B cell (primary cell): ENCODE measurements around the gene ADAMTS17. TPM values are rescaled to one million over a fixed set of nuclear protein-coding genes. Genes with fewer than 3 reads are reported as not detected.

Source experiments
- ATAC-seq: fragments of 200-7000 bp; cut with Tn5 transposase; one replicate; pipeline ENCODE4 v1.10.0; 2021; ENCODE audit warnings: low read depth, mild to moderate bottlenecking, moderate number of reproducible peaks, moderate library complexity
- CTCF ChIA-PET: fragments of 350-600 bp; sonication (Branson Sonifier 250); formaldehyde crosslinking; loops from one replicate; lab custom pipeline; 2021; ENCODE audit warnings: antibody characterized with exemption, inconsistent platforms; lab: Charles Lee
- POLR2A ChIA-PET: fragments of 350-600 bp; sonication (Branson Sonifier 250); formaldehyde crosslinking; loops from one replicate; lab custom pipeline; 2021; ENCODE audit warnings: antibody characterized with exemption; lab: Charles Lee
- DNase-seq: peaks from one replicate; pipeline ENCODE4 v3.0.0; 2013
- H2AFZ ChIP-seq: 2 replicates; pipeline ENCODE4 v1.6.1; 2012; ENCODE audit warnings: mild to moderate bottlenecking, low read depth, low read length; ENCODE audit not compliant: insufficient read depth, poor library complexity, severe bottlenecking
- H3K27ac ChIP-seq, 2 donors: 1 replicate in 1 of 2; 2 replicates in 1 of 2; pipeline ENCODE4 v1.5.1; 2012 to 2013; ENCODE audit warnings: low read length in 2 of 2, mild to moderate bottlenecking in 2 of 2, moderate library complexity in 1 of 2
- H3K27me3 ChIP-seq, 4 experiments: fragments of 200-600 bp in 1 of 4; sonication (generic) in 1 of 4; replicated peaks in 1 of 4; 1 replicate in 2 of 4; 2 replicates in 2 of 4; pipeline versions ENCODE4 v1.6.1 to v1.7.0; 2013 to 2016; ENCODE audit warnings: low read length in 3 of 4, mild to moderate bottlenecking in 2 of 4, mixed read lengths in 1 of 4, moderate library complexity in 1 of 4; ENCODE audit not compliant: insufficient read depth in 4 of 4, control insufficient read depth in 3 of 4; ENCODE audit errors: control extremely low read depth in 1 of 4
- H3K36me3 ChIP-seq, 2 experiments: replicated peaks in 1 of 2; 1 replicate in 1 of 2; 2 replicates in 1 of 2; pipeline versions ENCODE4 v1.6.1 to v1.7.1; 2013; ENCODE audit warnings: low read length in 1 of 2; ENCODE audit not compliant: insufficient read depth in 2 of 2, control insufficient read depth in 1 of 2; ENCODE audit errors: control extremely low read depth in 1 of 2, extremely low read depth in 1 of 2
- H3K4me1 ChIP-seq, 2 donors: fragments of 200-600 bp in 1 of 2; sonication (generic) in 1 of 2; 1 replicate in 1 of 2; 2 replicates in 1 of 2; pipeline versions ENCODE4 v1.5.1 to v1.6.1; 2013 to 2017; ENCODE audit warnings: low read length in 2 of 2; ENCODE audit not compliant: control insufficient read depth in 2 of 2, insufficient read depth in 2 of 2
- H3K4me2 ChIP-seq: replicated peaks from 2 replicates; pipeline ENCODE3; 2012; ENCODE audit warnings: mild to moderate bottlenecking, low read depth, low read length; ENCODE audit not compliant: poor library complexity, severe bottlenecking
- H3K4me3 ChIP-seq, 5 experiments: fragments of 200-600 bp in 1 of 5; sonication (generic) in 1 of 5; 1 replicate in 3 of 5; 2 replicates in 2 of 5; pipeline versions ENCODE4 v1.5.1 to v1.7.0; 2011 to 2016; ENCODE audit warnings: low read length in 4 of 5, mild to moderate bottlenecking in 4 of 5, low read depth in 2 of 5, control low read depth in 1 of 5, moderate library complexity in 1 of 5; ENCODE audit not compliant: insufficient read depth in 1 of 5; ENCODE audit errors: control extremely low read depth in 1 of 5, extremely low read depth in 1 of 5
- H3K79me2 ChIP-seq: fragments of 200-600 bp; sonication (generic); one replicate; pipeline ENCODE4 v1.6.0; 2016; ENCODE audit warnings: low read length; ENCODE audit not compliant: control insufficient read depth, insufficient read depth
- H3K9ac ChIP-seq: fragments of 200-600 bp; sonication (generic); 2 replicates; pipeline ENCODE4 v1.6.1; 2017; ENCODE audit warnings: mild to moderate bottlenecking, low read length, moderate library complexity
- H3K9me3 ChIP-seq, 3 donors: one replicate each; pipeline versions ENCODE4 v1.6.1 to v1.7.1; 2013; ENCODE audit warnings: low read length in 2 of 3; ENCODE audit not compliant: control insufficient read depth in 2 of 3, insufficient read depth in 1 of 3; ENCODE audit errors: control extremely low read depth in 1 of 3
- H4K20me1 ChIP-seq: 2 replicates; pipeline ENCODE4 v1.6.0; 2012; ENCODE audit warnings: mild to moderate bottlenecking, low read length; ENCODE audit not compliant: insufficient read depth, control insufficient read depth, poor library complexity, severe bottlenecking
- H3K27ac Mint-ChIP-seq: one replicate; pipeline ENCODE4 v1.8.0; 2021; ENCODE audit warnings: mixed read lengths
- H3K27me3 Mint-ChIP-seq: one replicate; pipeline ENCODE4 v1.8.0; 2021; ENCODE audit warnings: mixed read lengths
- H3K4me1 Mint-ChIP-seq: one replicate; pipeline ENCODE4 v1.8.0; 2021; ENCODE audit warnings: mixed read lengths
- H3K4me3 Mint-ChIP-seq: one replicate; pipeline ENCODE4 v1.8.0; 2021; ENCODE audit warnings: mixed read lengths
- H3K9me3 Mint-ChIP-seq: one replicate; pipeline ENCODE4 v1.8.0; 2022; ENCODE audit warnings: mixed read lengths; ENCODE audit not compliant: insufficient read depth
- CTCF ChIP-seq: fragments of 200-600 bp; IDR thresholded peaks from one replicate; pipeline ENCODE4 v1.8.0; 2022; ENCODE audit warnings: antibody characterized with exemption, mild to moderate bottlenecking
- EZH2 ChIP-seq: IDR thresholded peaks from 2 replicates; pipeline ENCODE4 v1.6.1; 2012; ENCODE audit warnings: borderline replicate concordance, low read depth, mild to moderate bottlenecking, moderate library complexity, low read length; ENCODE audit not compliant: insufficient read depth, poor library complexity, severe bottlenecking
- WGBS: methylation state at CpG from one replicate; pipeline ENCODE4 v1.1.5; 2013; ENCODE audit warnings: missing lambda C conversion rate; ENCODE audit not compliant: insufficient coverage; 5-methylcytosine and 5-hydroxymethylcytosine counted together
- intact Hi-C: fragments of 100-400 bp; cut with micrococcal nuclease; formaldehyde crosslinking; loops from one replicate; pipeline ENCODE4 v1.10.0; 2022
- polyA plus RNA-seq: library from polyadenylated mRNA; depleted of rRNA; stranded (reverse); fragments of >200 nt; gene quantifications from 2 replicates; pipeline ENCODE4 v1.2.3, GENCODE V29; 2012
- total RNA-seq, 2 donors: library from RNA; stranded (reverse); fragments of 120-200 nt in 1 of 2; gene quantifications; 1 replicate in 1 of 2; 2 replicates in 1 of 2; pipeline versions ENCODE4 v1.2.3 to v1.2.4, GENCODE V29; 2013 to 2022

ADAMTS17 gene
- total and polyA plus RNA-seq, 2 donors (not counting 1 experiment from before 2014, with no cell fraction given) = 0.10 TPM; not detected in 1

DNA sequence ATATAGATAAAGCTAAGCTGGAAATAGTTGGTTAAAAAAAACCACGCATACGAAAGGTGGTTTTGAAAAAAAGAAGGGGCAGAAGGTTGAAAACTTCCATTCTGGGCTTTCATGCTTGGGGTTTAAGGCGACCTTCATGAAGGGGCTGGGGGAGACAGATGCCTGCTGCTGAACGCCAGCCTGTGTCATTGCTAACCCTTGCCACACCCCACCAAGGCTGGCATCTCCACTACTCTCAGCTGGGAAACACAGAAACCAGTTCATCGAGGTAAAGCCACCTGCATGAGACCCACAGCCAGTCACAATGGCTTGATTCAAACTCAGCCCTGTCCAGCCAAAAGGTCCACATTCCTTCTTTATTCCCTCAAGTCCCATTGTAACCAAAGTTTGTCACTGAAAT lies 78.7 kb downstream of the ADAMTS17 start:
- H3K27ac ChIP-seq = no peak overlapping the region
- no peaks in the 10 kb centered on the region for H4K20me1 ChIP-seq
- no peak overlapping the region for H3K9ac ChIP-seq
- no peak overlapping the region for H3K4me3 ChIP-seq
- no peaks in the 10 kb centered on the region for H3K4me1 Mint-ChIP-seq
- no peaks in the 10 kb centered on the region for H3K79me2 ChIP-seq
- no peak overlapping the region for H3K4me3 Mint-ChIP-seq
- intact Hi-C loops = no loop called here
- H3K9me3 ChIP-seq = peaks cover 0 to 9% (median 1%) of the 10 kb centered on the region in 3 donors
- POLR2A ChIA-PET = no interaction called here
- H3K27me3 Mint-ChIP-seq = no peaks in the 10 kb centered on the region
- no peaks in the 10 kb centered on the region for H3K27me3 ChIP-seq
- no peak overlapping the region for H3K4me2 ChIP-seq
- CTCF ChIA-PET = no interaction called here
- no peak overlapping the region for H2AFZ ChIP-seq
- ATAC-seq (no peak), DNase-seq (no peak)
- H3K27ac Mint-ChIP-seq = no peak overlapping the region
- TF ChIP-seq EZH2 = no peak
- H3K4me1 ChIP-seq = no peaks in the 10 kb centered on the region
- 87% methylated on average over 4 of the region's 5 CpGs for WGBS
- H3K36me3 ChIP-seq = no peaks in the 10 kb centered on the region
- H3K9me3 Mint-ChIP-seq = no peaks in the 10 kb centered on the region

GRCh38 chr15:100261302-100262240 lies 80.2 kb downstream of the ADAMTS17 start:
- no peak for TF ChIP-seq CTCF
- no peak for TF ChIP-seq EZH2

More at GRCh38 chr15:100261302-100262240, 80.2 kb downstream of the ADAMTS17 start:
- H3K27me3 ChIP-seq = no peaks in the 10 kb centered on the region
- Mint-ChIP-seq H3K4me3 (no peak overlapping the region), H3K9me3 (peaks cover 4% of the 10 kb centered on the region), H3K27me3 (no peaks in the 10 kb centered on the region), H3K4me1 (no peaks in the 10 kb centered on the region), H3K27ac (no peak overlapping the region)
- CTCF ChIA-PET = no interaction called here
- WGBS = 82% methylated on average over 25 of the region's 25 CpGs
- peaks cover 0 to 14% (median 1%) of the 10 kb centered on the region in 3 donors for H3K9me3 ChIP-seq
- H4K20me1 ChIP-seq = no peaks in the 10 kb centered on the region
- no peak overlapping the region for H2AFZ ChIP-seq
- POLR2A ChIA-PET = no interaction called here
- intact Hi-C loops = no loop called here
- no peak overlapping the region for H3K4me2 ChIP-seq
- H3K36me3 ChIP-seq = no peaks in the 10 kb centered on the region
- no peaks in the 10 kb centered on the region for H3K79me2 ChIP-seq
- no peak for ATAC-seq
- H3K4me1 ChIP-seq = no peaks in the 10 kb centered on the region
- H3K4me3 ChIP-seq = no peak overlapping the region
- DNase-seq = no peak
- H3K27ac ChIP-seq = no peak overlapping the region
- H3K9ac ChIP-seq = no peak overlapping the region
